Keratinocyte (primary cell): Measurements from ENCODE around the gene AEBP1. TPM values are rescaled to one million over a fixed set of nuclear protein-coding genes. Genes with fewer than 3 reads are reported as not detected.

Experiments
- DNase-seq: peaks from one replicate; pipeline ENCODE4 v3.0.0-alpha.2; 2011; ENCODE audit warnings: low read depth, missing footprints, low spot score
- FAIRE-seq: peaks from 2 replicates; lab custom pipeline; 2011; peaks lifted over from hg19 to GRCh38; lab: Jason Lieb, UNC
- H2AFZ ChIP-seq: 2 replicates; pipeline ENCODE4 v1.6.0; 2012; ENCODE audit warnings: low read length, control low read depth, inconsistent platforms; ENCODE audit not compliant: control insufficient read depth
- H3K27ac ChIP-seq: 2 replicates; pipeline ENCODE4 v1.5.1; 2011; ENCODE audit warnings: low read length; ENCODE audit not compliant: control insufficient read depth, insufficient read depth
- H3K27me3 ChIP-seq: 3 replicates; pipeline ENCODE4 v1.6.0; 2011; ENCODE audit warnings: low read length; ENCODE audit not compliant: control insufficient read depth, insufficient read depth; ENCODE audit errors: extremely low read depth
- H3K36me3 ChIP-seq, 2 experiments: 2 replicates in 1 of 2; 3 replicates in 1 of 2; pipeline ENCODE4 v1.5.1; 2011; ENCODE audit warnings: low read length in 2 of 2, mild to moderate bottlenecking in 1 of 2; ENCODE audit not compliant: control insufficient read depth in 2 of 2, insufficient read depth in 2 of 2; ENCODE audit errors: extremely low read depth in 1 of 2
- H3K4me1 ChIP-seq: 3 replicates; pipeline ENCODE4 v1.5.1; 2011; ENCODE audit warnings: low read length; ENCODE audit not compliant: control insufficient read depth, insufficient read depth; ENCODE audit errors: extremely low read depth
- H3K4me2 ChIP-seq: 3 replicates; pipeline ENCODE4 v1.6.0; 2011; ENCODE audit warnings: low read depth, low read length; ENCODE audit not compliant: control insufficient read depth, insufficient read depth; ENCODE audit errors: extremely low read depth
- H3K4me3 ChIP-seq, 3 experiments: fragments of 200-600 bp in 1 of 3; sonication (generic) in 1 of 3; 2 replicates in 2 of 3; 3 replicates in 1 of 3; pipeline ENCODE4 v1.5.1; 2011 to 2016; ENCODE audit warnings: low read length in 3 of 3, mild to moderate bottlenecking in 3 of 3, control low read depth in 2 of 3, inconsistent platforms in 1 of 3, low read depth in 1 of 3, mixed read lengths in 1 of 3, mixed run types in 1 of 3, moderate library complexity in 1 of 3; ENCODE audit not compliant: control insufficient read depth in 2 of 3, insufficient read depth in 2 of 3; ENCODE audit errors: extremely low read depth in 1 of 3
- H3K79me2 ChIP-seq: 2 replicates; pipeline ENCODE4 v1.6.0; 2012; ENCODE audit warnings: low read length; ENCODE audit not compliant: control insufficient read depth, insufficient read depth
- H3K9ac ChIP-seq: 3 replicates; pipeline ENCODE4 v1.6.0; 2011; ENCODE audit warnings: low read length; ENCODE audit not compliant: control insufficient read depth, insufficient read depth; ENCODE audit errors: extremely low read depth
- H3K9me1 ChIP-seq: 3 replicates; pipeline ENCODE4 v1.6.0; 2011; ENCODE audit warnings: low read length; ENCODE audit not compliant: control insufficient read depth, insufficient read depth; ENCODE audit errors: extremely low read depth
- H3K9me3 ChIP-seq: 2 replicates; pipeline ENCODE4 v1.5.1; 2012; ENCODE audit warnings: low read depth, low read length; ENCODE audit not compliant: control insufficient read depth
- H4K20me1 ChIP-seq: 3 replicates; pipeline ENCODE4 v1.6.0; 2011; ENCODE audit warnings: low read length; ENCODE audit not compliant: control insufficient read depth, insufficient read depth; ENCODE audit errors: extremely low read depth
- EZH2 ChIP-seq: IDR thresholded peaks from one replicate; pipeline ENCODE4 v1.6.1; 2012; ENCODE audit warnings: inconsistent platforms, mild to moderate bottlenecking, low read length, moderate library complexity
- dilution Hi-C: fragments of 300-500 bp; cut with MboI; formaldehyde crosslinking; loops from one replicate; pipeline ENCODE4 v1.7.0; 2020; ENCODE audit warnings: low sequenced_read_pairs; ENCODE audit not compliant: extremely low pct_ligation_motif_present
- polyA plus RNA-seq, 5 experiments: library from polyadenylated mRNA; depleted of rRNA in 3 of 5; stranded (reverse) in 3 of 5; stranded (forward) in 1 of 5; unstranded in 1 of 5; fragments of >200 nt; gene quantifications; 1 replicate in 1 of 5; 2 replicates in 3 of 5; 3 replicates in 1 of 5; pipeline versions ENCODE4 v1.2.1 to v1.2.3, GENCODE V29; 2011 to 2012; ENCODE audit warnings: missing spikeins in 2 of 5, low read depth in 1 of 5, low replicate concordance in 1 of 5
- TF ChIP-seq, protein P1 (sequence below), 3 experiments: IDR thresholded peaks in 1 of 3; conservative IDR thresholded peaks in 1 of 3; optimal IDR thresholded peaks in 1 of 3; 2 replicates in 2 of 3; 3 replicates in 1 of 3; pipeline versions ENCODE3 to v1.5.1; 2011; ENCODE audit warnings: low read length in 3 of 3, mild to moderate bottlenecking in 3 of 3, moderate library complexity in 2 of 3, control low read depth in 1 of 3, inconsistent platforms in 1 of 3; ENCODE audit not compliant: insufficient read depth in 2 of 3; ENCODE audit errors: extremely low read depth in 1 of 3

AEBP1 gene
- polyA plus RNA-seq, 1 donor (not counting 4 experiments of a cell fraction or from before 2014, with no cell fraction given), result 0.03 TPM

DNA sequence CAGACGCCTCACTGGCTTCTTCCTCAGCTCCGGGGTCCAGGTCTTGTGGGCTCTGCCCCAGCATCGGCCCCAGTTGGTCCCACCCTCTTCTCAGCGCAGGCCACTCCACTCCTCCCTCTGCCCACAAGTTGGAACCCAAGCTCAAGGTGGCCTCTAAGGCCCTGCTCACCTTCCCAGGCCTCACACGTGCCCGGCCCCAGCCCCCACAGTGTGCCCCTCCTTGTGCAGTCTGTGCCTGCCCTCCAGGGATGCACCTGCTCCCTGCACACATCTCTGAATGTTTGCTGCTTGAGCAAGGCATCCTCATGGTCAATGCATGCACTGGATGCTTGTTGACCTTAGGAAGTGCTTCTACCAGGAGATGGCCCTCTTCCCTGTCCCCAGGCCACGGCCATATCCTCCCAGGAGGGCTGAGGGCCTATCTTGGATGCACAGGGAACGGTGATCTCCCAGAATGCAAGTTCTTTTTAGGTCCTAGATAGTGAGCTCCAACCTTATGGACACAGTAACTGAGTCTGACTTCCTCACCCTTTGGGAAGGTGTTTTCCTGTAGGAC lies 7.7 kb upstream of the AEBP1 start:
- dilution Hi-C loops, result no loop called here
- no peak for TF ChIP-seq EZH2
- TF ChIP-seq, protein P1, sequence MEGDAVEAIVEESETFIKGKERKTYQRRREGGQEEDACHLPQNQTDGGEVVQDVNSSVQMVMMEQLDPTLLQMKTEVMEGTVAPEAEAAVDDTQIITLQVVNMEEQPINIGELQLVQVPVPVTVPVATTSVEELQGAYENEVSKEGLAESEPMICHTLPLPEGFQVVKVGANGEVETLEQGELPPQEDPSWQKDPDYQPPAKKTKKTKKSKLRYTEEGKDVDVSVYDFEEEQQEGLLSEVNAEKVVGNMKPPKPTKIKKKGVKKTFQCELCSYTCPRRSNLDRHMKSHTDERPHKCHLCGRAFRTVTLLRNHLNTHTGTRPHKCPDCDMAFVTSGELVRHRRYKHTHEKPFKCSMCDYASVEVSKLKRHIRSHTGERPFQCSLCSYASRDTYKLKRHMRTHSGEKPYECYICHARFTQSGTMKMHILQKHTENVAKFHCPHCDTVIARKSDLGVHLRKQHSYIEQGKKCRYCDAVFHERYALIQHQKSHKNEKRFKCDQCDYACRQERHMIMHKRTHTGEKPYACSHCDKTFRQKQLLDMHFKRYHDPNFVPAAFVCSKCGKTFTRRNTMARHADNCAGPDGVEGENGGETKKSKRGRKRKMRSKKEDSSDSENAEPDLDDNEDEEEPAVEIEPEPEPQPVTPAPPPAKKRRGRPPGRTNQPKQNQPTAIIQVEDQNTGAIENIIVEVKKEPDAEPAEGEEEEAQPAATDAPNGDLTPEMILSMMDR (optimal IDR thresholded peaks at IDR 0.05 in 1 of 3, IDR thresholded peaks at IDR 0.05 in 1 of 3, conservative IDR thresholded peaks at IDR 0.05 in 1 of 3; ENCODE audit: extremely low read depth in 1 of 3, insufficient read depth in 2 of 3, low read length in 3 of 3), result no peak
- Histone ChIP-seq H3K36me3 (no peaks in the 10 kb centered on the region), H3K4me1 (no peaks in the 10 kb centered on the region), H2AFZ (no peak overlapping the region), H3K9me1 (no peaks in the 10 kb centered on the region), H3K4me2 (no peak overlapping the region), H3K4me3 (no peak overlapping the region), H3K9me3 (no peaks in the 10 kb centered on the region), H3K79me2 (no peaks in the 10 kb centered on the region), H3K27me3 (no peaks in the 10 kb centered on the region), H4K20me1 (no peaks in the 10 kb centered on the region), H3K27ac (no peak overlapping the region), H3K9ac (no peak overlapping the region)
- FAIRE-seq (no peak), DNase-seq (no peak)

DNA sequence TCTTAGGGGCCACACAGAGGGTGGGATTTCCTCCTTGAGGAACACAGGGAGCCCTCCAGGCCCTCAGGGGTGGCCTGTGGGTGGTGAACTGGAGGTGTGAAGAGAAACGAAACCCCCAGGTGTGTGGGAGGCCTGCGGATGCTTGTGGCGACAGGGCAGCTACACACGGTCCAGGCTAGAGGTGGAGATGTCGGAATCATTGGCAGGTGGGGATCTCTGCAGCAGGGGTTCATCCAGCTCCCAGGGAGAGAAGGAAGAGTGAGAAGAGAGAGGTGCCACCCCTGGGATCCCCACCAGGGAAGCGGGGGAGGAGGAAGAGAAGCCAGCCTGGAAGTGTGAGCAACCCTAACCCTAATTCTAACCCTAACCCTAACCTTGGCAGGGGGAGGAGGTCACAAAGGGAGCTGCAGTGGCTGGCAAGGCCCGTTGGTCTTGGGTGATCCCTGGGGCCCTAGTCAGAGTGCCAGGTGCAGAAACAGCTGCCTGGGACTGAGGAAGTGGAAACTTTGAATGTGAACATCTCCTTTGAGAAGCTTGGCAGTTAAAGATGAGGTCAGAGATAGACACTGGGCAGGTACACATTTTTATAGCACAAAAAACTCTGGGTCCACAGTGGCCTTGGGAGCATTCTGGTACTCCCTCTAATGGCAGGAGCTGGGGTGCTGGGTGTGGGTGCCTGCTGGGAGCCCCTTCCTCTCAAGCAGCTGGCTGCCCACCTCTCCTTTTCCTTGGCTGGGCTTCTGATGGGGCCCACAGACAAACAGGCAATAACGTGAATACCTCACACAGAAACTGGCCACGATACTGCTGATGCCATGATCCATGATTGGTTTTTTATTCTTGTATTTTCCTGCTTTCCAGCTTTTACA lies 6.8 kb upstream of the AEBP1 start:
- FAIRE-seq, result no peak
- no peak for DNase-seq
- peaks cover 5% of the 10 kb centered on the region for H3K4me1 ChIP-seq
- no peaks in the 10 kb centered on the region for H4K20me1 ChIP-seq
- H3K27me3 ChIP-seq, result no peaks in the 10 kb centered on the region
- H3K27ac ChIP-seq, result no peak overlapping the region
- no peak overlapping the region for H2AFZ ChIP-seq
- H3K9me1 ChIP-seq, result no peaks in the 10 kb centered on the region
- H3K79me2 ChIP-seq, result no peaks in the 10 kb centered on the region
- TF ChIP-seq, protein P1 (optimal IDR thresholded peaks at IDR 0.05 in 1 of 3, IDR thresholded peaks at IDR 0.05 in 1 of 3, conservative IDR thresholded peaks at IDR 0.05 in 1 of 3; ENCODE audit: extremely low read depth in 1 of 3, insufficient read depth in 2 of 3, low read length in 3 of 3), result no peak
- TF ChIP-seq EZH2, result no peak
- H3K36me3 ChIP-seq, result no peaks in the 10 kb centered on the region
- dilution Hi-C loops, result no loop called here
- no peak overlapping the region for H3K4me3 ChIP-seq
- no peak overlapping the region for H3K9ac ChIP-seq
- H3K4me2 ChIP-seq, result no peak overlapping the region
- no peaks in the 10 kb centered on the region for H3K9me3 ChIP-seq
